ENCODE data around the gene TMEM86A. TPM values are rescaled to one million over a fixed set of nuclear protein-coding genes. Genes with fewer than 3 reads are reported as not detected.
A peak's percentile ranks its signal among the peaks of the same experiment; 100 is the strongest.

TMEM86A gene
- total and polyA plus RNA-seq, 2 of the 8 experiments (the other 6 are each of a cell fraction or from before 2014, with no cell fraction given), result 1.5 to 1.7 TPM

- Histone ChIP-seq H3K4me1 (replicated peaks in 1 of 4; ENCODE audit: control insufficient read depth in 3 of 4, insufficient read depth in 4 of 4, low read length in 3 of 4) (peaks cover 0 to 15% (median 10%) of the 10 kb centered on the region in 4 experiments; a peak in 5 of 7 replicates), H4K20me1 (replicated peaks in 1 of 2; ENCODE audit: control insufficient read depth in 1 of 2, insufficient read depth in 2 of 2, low read length in 2 of 2) (no peaks in the 10 kb centered on the region), H2BK120ac (replicated peaks; ENCODE audit: low read depth, low read length) (no peak overlapping the region), H2BK5ac (ENCODE audit: low read depth, low read length) (no peak overlapping the region), H3K27ac (ENCODE audit: low read depth, low read length) (no peak overlapping the region), H3K9me3 (ENCODE audit: insufficient read depth in 2 of 2, low read depth in 1 of 2, low read length in 1 of 2) (no peaks in the 10 kb centered on the region), H3K9ac (replicated peaks in 1 of 4; ENCODE audit: extremely low read depth in 1 of 4, low read depth in 3 of 4, low read length in 3 of 4) (peak overlapping the region; percentile 57 to 68 (median 61); a peak in 6 of 7 replicates), H3K23me2 (ENCODE audit: low read depth, low read length) (peaks cover 13% of the 10 kb centered on the region), H3K23ac (ENCODE audit: insufficient read length) (no peak overlapping the region), H3K18ac (ENCODE audit: extremely low read depth, low read length) (peak overlapping the region; percentile 75; the same call in 1 of the 2 replicates), H4K5ac (ENCODE audit: insufficient read length, low read depth, low read length) (no peak overlapping the region), H2AK5ac (ENCODE audit: low read depth, low read length) (no peak overlapping the region), H3K36me3 (ENCODE audit: control insufficient read depth in 2 of 4, insufficient read depth in 4 of 4, low read length in 3 of 4) (no peaks in the 10 kb centered on the region), H3K27me3 (replicated peaks in 1 of 4; ENCODE audit: control insufficient read depth in 3 of 4, extremely low read depth in 1 of 4, insufficient read depth in 3 of 4, low read length in 3 of 4) (peaks cover 0 to 9% (median 3%) of the 10 kb centered on the region in 4 experiments; a peak in 2 of 7 replicates), H4K91ac (replicated peaks; ENCODE audit: insufficient read length, low read length) (no peak overlapping the region), H3K56ac (replicated peaks; ENCODE audit: insufficient read length, low read depth, low read length) (no peak overlapping the region), H2BK12ac (ENCODE audit: low read depth, low read length) (no peak overlapping the region), H3K79me1 (ENCODE audit: low read depth, low read length) (no peaks in the 10 kb centered on the region), H3K79me2 (ENCODE audit: control insufficient read depth in 1 of 2, insufficient read depth in 2 of 2, low read length in 2 of 2) (no peaks in the 10 kb centered on the region), H2BK20ac (ENCODE audit: low read length) (0 out of 2 replicates have a peak overlapping the region, but pooled peaks have one; percentile 89), H4K8ac (ENCODE audit: extremely low read depth, insufficient read depth, low read length) (peak overlapping the region; percentile 79; the same call in 1 of the 2 replicates), H2BK15ac (ENCODE audit: low read length) (peak overlapping the region; percentile 99), H3K14ac (ENCODE audit: insufficient read length) (no peak overlapping the region), H3K4me3 (ENCODE audit: extremely low read depth in 1 of 4, insufficient read depth in 2 of 4, low read depth in 3 of 4, low read length in 4 of 4) (peak overlapping the region; percentile 48 to 86 (median 80)), H3K4ac (replicated peaks; ENCODE audit: insufficient read length, low read depth, low read length) (no peak overlapping the region), H2AFZ (ENCODE audit: low read length) (peak overlapping the region; percentile 99), H3K4me2 (ENCODE audit: insufficient read depth in 1 of 2, low read depth in 2 of 2, low read length in 2 of 2) (peak overlapping the region; percentile 78 to 100)
- ChIA-PET POLR2A (ENCODE audit: partially characterized antibody) (interaction anchor here (0.7 to 2.6 kb wide), 3 partner anchors 15 to 195 kb away, joined by 6 to 10 read pairs (median 6); partner anchors contain the start of genes TMEM86A and TSG101), CTCF (ENCODE audit: partially characterized antibody) (interaction anchor here (0.6 to 11.9 kb wide), 47 partner anchors 8 to 1259 kb away, joined by 3 to 225 read pairs (median 5); partner anchors contain the start of genes GTF2H1, HPS5, LDHA and MISFA)
- 3% methylated on average over 32 of the region's 36 CpGs; no CpG with 5 or more reads in 1 of the 2 experiments for WGBS, 2 experiments (ENCODE audit: extremely low coverage in 1 of 2, insufficient coverage in 1 of 2, insufficient read length in 1 of 2, insufficient replicate concordance in 2 of 2, low coverage in 1 of 2, low lambda C conversion rate in 2 of 2, missing lambda C conversion rate in 1 of 2)
- DNase-seq (ENCODE audit: low read depth in 1 of 2, low spot score in 2 of 2), result peak in 1 of 2 experiments; percentile 85
- peak; percentile 42 for FAIRE-seq
- no peak for TF ChIP-seq CEBPB (IDR thresholded peaks at IDR 0.05; ENCODE audit: low read depth, low read length)
- no peak for TF ChIP-seq EZH2 (IDR thresholded peaks at IDR 0.05; ENCODE audit: low read depth, low read length, severe bottlenecking)
- TF ChIP-seq RAD21 (IDR thresholded peaks at IDR 0.05 in 1 of 2, conservative IDR thresholded peaks at IDR 0.05 in 1 of 2; ENCODE audit: low read depth in 2 of 2, low read length in 2 of 2), result peak; percentile 51 to 55
- 0 out of 2 replicates have a peak, but pooled peaks have one; percentile 24 for TF ChIP-seq PHF8 (conservative IDR thresholded peaks at IDR 0.05; ENCODE audit: low read depth, low read length)
- TF ChIP-seq CBX8 (IDR thresholded peaks at IDR 0.05; ENCODE audit: borderline replicate concordance, low read depth, low read length), result no peak
- peak; percentile 6 for TF ChIP-seq SAP30 (IDR thresholded peaks at IDR 0.05; ENCODE audit: insufficient read depth, insufficient replicate concordance, low read length)
- TF ChIP-seq POU5F1 (IDR thresholded peaks at IDR 0.05; ENCODE audit: low read depth, low read length), result no peak
- peak in 1 of 2 experiments; percentile 70; a peak in 1 of 4 replicates for TF ChIP-seq HDAC2 (IDR thresholded peaks at IDR 0.05; ENCODE audit: borderline replicate concordance in 1 of 2, low read depth in 2 of 2, low read length in 2 of 2)
- TF ChIP-seq CTBP2 (IDR thresholded peaks at IDR 0.05; ENCODE audit: borderline replicate concordance, insufficient read depth, insufficient read length, low read length), result no peak
These were observed 23.1 kb downstream of the TMEM86A start for GRCh38 chr11:18721561-18722292.
